Naive thymus-derived CD4-positive, alpha-beta T cell (primary cell): ENCODE data around the gene LDB1. TPM values are rescaled to one million over a fixed set of nuclear protein-coding genes. Genes with fewer than 3 reads are reported as not detected.

ENCODE experiments used
- ATAC-seq: fragments of 150-1000 bp; cut with Tn5 transposase; 2 replicates; pipeline ENCODE4 v1.10.0; 2021; ENCODE audit warnings: mild to moderate bottlenecking, moderate library complexity
- CTCF ChIA-PET: fragments of 350-600 bp; sonication (Branson Sonifier 250); formaldehyde crosslinking; loops from one replicate; lab custom pipeline; 2021; ENCODE audit warnings: antibody characterized with exemption; lab: Charles Lee
- POLR2A ChIA-PET: fragments of 350-600 bp; sonication (Branson Sonifier 250); formaldehyde crosslinking; loops from one replicate; lab custom pipeline; 2021; ENCODE audit warnings: antibody characterized with exemption, inconsistent platforms; lab: Charles Lee
- DNase-seq, 9 donors: peaks; one replicate each; pipeline versions ENCODE4 v3.0.0 to v3.0.0-alpha.2; 2020 to 2022; ENCODE audit warnings: mixed read lengths in 1 of 9
- H3K27ac ChIP-seq: one replicate; pipeline ENCODE4 v1.7.0; 2013; ENCODE audit warnings: mild to moderate bottlenecking, low read depth, low read length, moderate library complexity
- H3K27me3 ChIP-seq, 2 donors: one replicate each; pipeline ENCODE4 v1.7.0; 2013; ENCODE audit warnings: low read length in 2 of 2, mild to moderate bottlenecking in 2 of 2, moderate library complexity in 2 of 2; ENCODE audit not compliant: control insufficient read depth in 2 of 2, insufficient read depth in 2 of 2
- H3K36me3 ChIP-seq, 3 experiments: 1 replicate in 2 of 3; 2 replicates in 1 of 3; pipeline ENCODE4 v1.7.0; 2013; ENCODE audit warnings: low read length in 3 of 3, mild to moderate bottlenecking in 3 of 3, moderate library complexity in 1 of 3; ENCODE audit not compliant: insufficient read depth in 3 of 3, control insufficient read depth in 2 of 3
- H3K4me1 ChIP-seq, 2 donors: one replicate each; pipeline ENCODE4 v1.7.0; 2013; ENCODE audit warnings: low read length in 2 of 2, mild to moderate bottlenecking in 2 of 2, moderate library complexity in 1 of 2; ENCODE audit not compliant: control insufficient read depth in 2 of 2, insufficient read depth in 2 of 2
- H3K4me3 ChIP-seq: 2 replicates; pipeline ENCODE4 v1.7.0; 2013; ENCODE audit warnings: mild to moderate bottlenecking, low read length
- H3K9me3 ChIP-seq, 3 experiments: 1 replicate in 2 of 3; 2 replicates in 1 of 3; pipeline ENCODE4 v1.7.0; 2013; ENCODE audit warnings: low read length in 3 of 3; ENCODE audit not compliant: control insufficient read depth in 2 of 3
- H3K27ac Mint-ChIP-seq, 9 donors: one replicate each; pipeline ENCODE4 v1.8.0; 2020 to 2022; ENCODE audit warnings: mixed read lengths in 9 of 9, mild to moderate bottlenecking in 8 of 9, moderate library complexity in 5 of 9, inconsistent platforms in 2 of 9
- H3K27me3 Mint-ChIP-seq, 5 donors: one replicate each; pipeline ENCODE4 v1.8.0; 2021 to 2022; ENCODE audit warnings: mixed read lengths in 5 of 5, mild to moderate bottlenecking in 1 of 5
- H3K36me3 Mint-ChIP-seq, 5 donors: one replicate each; pipeline ENCODE4 v1.8.0; 2020 to 2022; ENCODE audit warnings: mixed read lengths in 5 of 5, mild to moderate bottlenecking in 3 of 5, inconsistent platforms in 1 of 5
- H3K4me1 Mint-ChIP-seq, 7 donors: one replicate each; pipeline ENCODE4 v1.8.0; 2020 to 2022; ENCODE audit warnings: mixed read lengths in 7 of 7, mild to moderate bottlenecking in 3 of 7, inconsistent platforms in 1 of 7
- H3K4me3 Mint-ChIP-seq, 10 donors: one replicate each; pipeline ENCODE4 v1.8.0; 2020 to 2022; ENCODE audit warnings: mild to moderate bottlenecking in 10 of 10, mixed read lengths in 10 of 10, moderate library complexity in 6 of 10, inconsistent platforms in 2 of 10
- H3K9me3 Mint-ChIP-seq, 11 donors: one replicate each; pipeline ENCODE4 v1.8.0; 2020 to 2022; ENCODE audit warnings: mixed read lengths in 11 of 11, mild to moderate bottlenecking in 4 of 11, inconsistent platforms in 1 of 11, moderate library complexity in 1 of 11
- intact Hi-C, 2 donors: fragments of 100-400 bp; cut with micrococcal nuclease; formaldehyde crosslinking; loops; one replicate each; pipeline ENCODE4 v1.15.1; 2023
- polyA plus RNA-seq, 2 donors: library from polyadenylated mRNA; unstranded; fragments of 300-500 nt; fragmentation: Illumina TruSeq; gene quantifications; one replicate each; pipeline ENCODE4 v1.2.3, GENCODE V29; 2021
- total RNA-seq, 6 experiments: library from RNA in 5 of 6; stranded (reverse) in 5 of 6; gene quantifications; 1 replicate in 5 of 6; 2 replicates in 1 of 6; pipeline ENCODE4 v1.2.3 and lab custom pipeline; 2021 to 2026

The LDB1 gene
- total and polyA plus RNA-seq, 7 experiments from 2014 or later, result 26.2 to 152 (median 103) TPM

DNA sequence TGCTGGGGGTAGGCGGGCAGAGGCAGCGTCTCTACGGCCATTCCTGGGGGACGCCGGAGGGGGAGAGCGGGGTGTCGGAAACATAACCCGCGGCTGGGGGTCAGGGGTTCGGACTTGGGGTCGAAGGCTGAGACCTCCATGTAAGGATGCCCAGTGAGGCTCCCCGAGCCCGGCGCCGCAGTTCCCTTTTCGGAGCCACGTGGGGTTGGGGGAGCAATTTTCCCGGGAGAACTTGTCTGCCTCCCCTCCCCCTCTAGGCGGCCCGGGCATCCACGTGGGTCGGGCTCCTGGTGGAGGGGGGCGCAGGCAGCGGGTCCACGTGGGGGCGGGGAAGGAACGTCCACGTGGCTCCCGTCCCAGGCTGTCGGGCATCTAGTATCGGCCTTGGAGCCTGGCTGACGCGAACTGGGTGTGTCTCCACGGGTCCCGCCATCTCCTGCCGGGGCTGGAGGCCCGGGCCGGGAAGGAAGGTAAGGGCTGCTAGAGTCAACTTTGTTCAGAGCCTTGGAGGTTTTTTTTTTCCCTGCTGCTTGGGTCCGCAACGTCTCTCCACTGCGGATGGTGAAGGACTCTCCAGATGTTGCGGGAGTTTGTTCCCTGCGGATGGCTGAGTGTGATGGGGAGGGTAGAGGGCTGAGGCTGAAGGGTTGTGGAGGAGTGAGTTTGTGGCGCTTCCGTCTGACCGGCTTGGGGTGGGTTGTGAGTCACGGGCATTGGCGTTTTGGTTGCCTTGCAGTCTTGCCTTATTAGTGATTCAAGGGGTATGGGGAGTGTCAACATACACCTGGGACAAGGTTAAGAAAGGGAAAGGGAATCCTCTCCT, 13.4 kb upstream of the LDB1 start:
- H3K4me3 ChIP-seq, result peak overlapping the region; percentile 80
- peak in 4 of 9 donors; percentile 26 to 75 (median 28) for DNase-seq
- ChIA-PET CTCF (no interaction called here), POLR2A (interaction anchor here (0.7 to 2.0 kb wide), 2 partner anchors 19 to 25 kb away, joined by 3 to 6 read pairs; partner anchors contain the start of gene NOLC1)
- no peaks in the 10 kb centered on the region for H3K27me3 ChIP-seq
- Mint-ChIP-seq H3K9me3 (no peaks in the 10 kb centered on the region), H3K36me3 (peaks cover 0 to 5% (median 0%) of the 10 kb centered on the region in 5 donors), H3K27me3 (no peaks in the 10 kb centered on the region), H3K27ac (peak overlapping the region; percentile 89 to 99 (median 96)), H3K4me3 (peak overlapping the region; percentile 90 to 99 (median 98)), H3K4me1 (peaks cover 29 to 53% (median 47%) of the 10 kb centered on the region in 7 donors)
- H3K27ac ChIP-seq, result peak overlapping the region; percentile 89
- H3K9me3 ChIP-seq, result no peaks in the 10 kb centered on the region
- no peak for ATAC-seq
- H3K4me1 ChIP-seq, result peaks cover 15 to 26% of the 10 kb centered on the region in 2 donors
- intact Hi-C loops, result loop anchor here (1.0 to 5.0 kb wide), 14 partner anchors 19 to 1234 kb away; partner anchors contain the start of genes BORCS7 (in 2 of the 2), OGA (in 2 of the 2), TAF5 (in 2 of the 2) and ARL3 (in 1 of the 2)
- peaks cover 0 to 19% (median 8%) of the 10 kb centered on the region in 3 experiments for H3K36me3 ChIP-seq

DNA sequence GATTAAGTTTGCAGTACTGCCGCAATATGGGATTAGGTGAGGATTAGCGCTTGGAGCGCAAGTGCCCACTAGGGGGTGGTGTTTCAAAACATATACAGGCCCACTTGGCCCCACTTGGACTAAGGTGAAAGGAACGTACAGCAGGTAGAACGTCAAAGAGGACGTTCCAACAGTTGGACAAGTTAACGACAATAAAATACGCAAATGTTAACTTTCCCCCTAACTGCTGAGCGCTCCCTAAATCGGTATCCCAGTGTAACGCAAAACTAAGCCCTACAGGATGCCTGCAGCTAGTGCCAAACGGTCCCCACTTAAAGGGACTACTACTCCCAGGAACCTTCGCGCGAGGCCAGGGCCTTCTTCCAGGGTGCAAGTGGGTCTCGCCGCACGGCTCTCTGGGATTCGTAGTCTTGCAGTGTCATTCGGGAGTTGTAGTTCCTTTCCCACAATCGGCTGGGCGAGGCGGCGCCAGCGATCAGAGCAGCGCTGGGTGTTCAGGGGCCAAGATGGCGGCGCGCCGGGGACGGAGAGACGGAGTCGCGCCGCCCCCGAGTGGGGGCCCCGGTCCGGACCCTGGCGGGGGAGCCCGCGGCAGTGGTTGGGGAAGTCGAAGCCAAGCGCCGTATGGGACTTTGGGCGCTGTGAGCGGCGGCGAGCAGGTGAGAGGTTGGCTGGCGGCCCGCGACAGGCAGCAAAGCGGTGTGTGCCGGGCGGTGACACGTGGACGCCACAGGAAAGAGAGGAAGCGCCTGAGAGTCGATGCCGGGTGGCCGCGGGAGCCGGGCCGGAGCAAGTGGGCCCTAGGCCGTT, 12.6 kb upstream of the LDB1 start, which contains the start of gene PPRC1:
Gene PPRC1 (plus strand): TSS at position 478 of the 810 bp plus-strand sequence. CDS start 29 bp downstream, at position 507.
- Histone ChIP-seq H3K27me3 (no peaks in the 10 kb centered on the region), H3K4me3 (peak within 1 kb of the TSS; percentile 80), H3K36me3 (peaks cover 0 to 11% (median 0%) of the 10 kb centered on the region in 3 experiments), H3K27ac (peak within 1 kb of the TSS; percentile 89), H3K9me3 (no peaks in the 10 kb centered on the region), H3K4me1 (peaks cover 15 to 26% of the 10 kb centered on the region in 2 donors)
- Mint-ChIP-seq H3K36me3 (peaks cover 0 to 4% (median 0%) of the 10 kb centered on the region in 5 donors), H3K4me3 (peak within 1 kb of the TSS; percentile 90 to 99 (median 98)), H3K9me3 (no peaks in the 10 kb centered on the region), H3K27ac (peak within 1 kb of the TSS; percentile 89 to 99 (median 96)), H3K4me1 (peaks cover 29 to 53% (median 47%) of the 10 kb centered on the region in 7 donors), H3K27me3 (no peaks in the 10 kb centered on the region)
- intact Hi-C loops, result loop anchor here (1.0 to 5.0 kb wide), 27 partner anchors 12 to 1235 kb away; partner anchors contain the start of genes ACTR1A (in 2 of the 2), ARMH3 (in 2 of the 2), BORCS7 (in 2 of the 2) and GBF1 (in 2 of the 2)
- DNase-seq (peak; percentile 88 to 98 (median 97)), ATAC-seq (peak; percentile 97)
- ChIA-PET POLR2A (interaction anchor here (0.6 to 2.0 kb wide), 13 partner anchors 10 to 512 kb away, joined by 3 to 15 read pairs (median 4); partner anchors contain the start of genes HPS6, LDB1, NOLC1 and OGA), CTCF (interaction anchor here (0.5 to 2.2 kb wide), 7 partner anchors 11 to 71 kb away, joined by 3 to 12 read pairs (median 4); partner anchors contain the start of gene NOLC1)

DNA sequence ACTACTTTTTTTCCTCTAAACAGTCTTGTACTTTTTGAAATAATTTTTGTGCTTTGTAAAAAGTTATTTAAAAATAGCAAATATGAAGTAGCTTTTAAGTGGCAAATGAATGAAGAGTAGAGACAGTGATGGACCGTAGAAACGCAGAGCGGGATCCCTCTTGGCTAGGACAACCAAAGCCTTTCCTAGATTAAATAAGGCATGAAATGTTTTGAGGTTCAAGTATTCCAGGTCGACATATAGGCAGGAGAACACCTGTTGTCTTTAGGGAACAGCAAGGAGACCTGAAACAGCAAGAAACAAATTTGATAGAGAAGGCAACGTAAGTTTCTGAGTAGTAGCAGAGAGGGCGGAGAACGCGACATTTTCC, 12.0 kb upstream of the LDB1 start:
- peaks cover 0 to 7% (median 0%) of the 10 kb centered on the region in 3 experiments for H3K36me3 ChIP-seq
- H3K4me1 Mint-ChIP-seq, result peaks cover 29 to 47% (median 41%) of the 10 kb centered on the region in 7 donors
- H3K4me1 ChIP-seq, result peaks cover 15 to 26% of the 10 kb centered on the region in 2 donors
- H3K27ac Mint-ChIP-seq, result peak overlapping the region; percentile 89 to 99 (median 96)
- no peaks in the 10 kb centered on the region for H3K9me3 Mint-ChIP-seq
- DNase-seq, result no peak
- H3K4me3 Mint-ChIP-seq, result peak overlapping the region; percentile 90 to 99 (median 98)
- peak overlapping the region; percentile 89 for H3K27ac ChIP-seq
- POLR2A ChIA-PET, result interaction anchor here (0.6 to 2.0 kb wide), 13 partner anchors 9 to 513 kb away, joined by 3 to 15 read pairs (median 7); partner anchors contain the start of genes HPS6, LDB1, NOLC1 and OGA
- ATAC-seq, result no peak
- no peaks in the 10 kb centered on the region for H3K9me3 ChIP-seq
- no peaks in the 10 kb centered on the region for H3K27me3 ChIP-seq
- H3K36me3 Mint-ChIP-seq, result peaks cover 0 to 4% (median 0%) of the 10 kb centered on the region in 5 donors
- peak overlapping the region; percentile 80 for H3K4me3 ChIP-seq
- H3K27me3 Mint-ChIP-seq, result no peaks in the 10 kb centered on the region
- intact Hi-C loops, result loop anchor here (1.0 to 5.0 kb wide), 24 partner anchors 12 to 1235 kb away; partner anchors contain the start of genes ACTR1A (in 2 of the 2), ARMH3 (in 2 of the 2), BORCS7 (in 2 of the 2) and GBF1 (in 2 of the 2)
- CTCF ChIA-PET, result interaction anchor here (0.5 to 2.2 kb wide), 11 partner anchors 10 to 1164 kb away, joined by 3 to 12 read pairs (median 4); partner anchors contain the start of gene NOLC1

DNA sequence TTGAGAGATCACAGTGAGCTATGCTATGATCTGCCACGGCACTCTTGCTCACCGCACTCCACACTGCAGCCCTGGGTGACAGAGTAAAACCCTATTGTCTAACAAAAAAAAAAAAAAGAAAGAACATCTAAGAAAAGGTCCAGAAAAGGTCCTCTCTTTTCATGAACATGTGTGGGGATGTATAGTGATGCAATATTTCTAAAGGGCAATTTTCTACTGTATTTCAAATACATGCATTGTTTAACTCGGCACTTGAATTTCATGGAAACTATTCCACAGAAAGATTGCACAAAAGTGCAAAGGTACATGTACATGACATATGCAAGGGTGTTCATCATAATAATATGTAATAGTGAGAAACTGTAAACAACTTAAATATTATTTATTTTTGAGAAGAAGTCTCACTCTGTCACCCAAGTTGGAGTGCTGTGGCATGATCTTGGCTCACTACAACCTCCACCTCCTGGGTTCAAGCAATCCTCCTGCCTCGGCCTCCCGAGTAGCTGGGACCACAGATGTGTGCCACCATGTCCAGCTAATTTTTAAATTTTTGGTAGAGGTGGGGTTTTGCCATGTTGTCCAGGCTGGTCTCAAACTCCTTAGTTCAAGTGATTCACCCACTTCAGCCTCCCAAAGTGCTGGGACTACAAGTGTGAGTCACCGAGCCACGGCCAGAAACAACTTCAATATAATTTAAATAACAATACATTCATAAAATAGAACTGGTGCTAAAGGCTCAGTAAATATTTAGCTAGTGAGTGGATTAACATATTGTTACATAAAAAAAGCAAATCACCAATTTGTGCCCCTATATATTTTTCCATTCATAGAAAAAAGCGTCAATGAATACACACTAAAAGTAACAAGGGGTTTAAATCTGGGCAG, 11.4 kb upstream of the LDB1 start:
- POLR2A ChIA-PET, result interaction anchor here (0.6 to 2.0 kb wide), 13 partner anchors 9 to 513 kb away, joined by 3 to 15 read pairs (median 7); partner anchors contain the start of genes HPS6, LDB1, NOLC1 and TRIM8
- no peaks in the 10 kb centered on the region for H3K27me3 Mint-ChIP-seq
- H3K27ac Mint-ChIP-seq, result peak overlapping the region in 6 of 9 donors; percentile 89 to 99 (median 94)

DNA sequence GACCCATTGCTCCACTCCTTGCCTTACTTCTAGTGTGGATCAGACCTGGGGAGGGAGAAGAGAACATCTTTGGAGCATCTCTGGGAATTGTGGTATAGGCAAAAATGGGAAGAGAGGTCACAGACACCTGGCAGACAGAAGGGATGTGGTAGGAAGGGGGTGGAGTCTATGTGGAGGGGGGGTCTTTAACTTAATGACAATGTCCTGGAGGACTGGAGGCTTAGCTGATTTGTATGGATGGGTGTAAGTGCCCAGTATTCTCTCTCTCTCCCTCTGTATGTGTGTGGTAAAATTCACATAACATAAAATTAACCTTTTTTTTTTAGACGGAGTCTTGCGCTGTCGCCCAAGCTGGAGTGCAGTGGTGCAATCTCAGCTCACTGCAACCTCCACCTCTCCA, 3.1 kb upstream of the LDB1 start:
- DNase-seq, result no peak
- Mint-ChIP-seq H3K36me3 (peaks cover 0 to 2% (median 0%) of the 10 kb centered on the region in 5 donors), H3K9me3 (no peaks in the 10 kb centered on the region), H3K27me3 (no peaks in the 10 kb centered on the region), H3K27ac (peak overlapping the region in 7 of 9 donors; percentile 2 to 97 (median 80)), H3K4me3 (peak overlapping the region in 1 of 10 donors; percentile 43), H3K4me1 (peaks cover 8 to 36% (median 30%) of the 10 kb centered on the region in 7 donors)
- H3K4me3 ChIP-seq, result no peak overlapping the region
- H3K27ac ChIP-seq, result peak overlapping the region; percentile 24
- H3K36me3 ChIP-seq, result peaks cover 0 to 3% (median 0%) of the 10 kb centered on the region in 3 experiments
- H3K9me3 ChIP-seq, result no peaks in the 10 kb centered on the region
- ChIA-PET CTCF (interaction anchor here (0.6 to 2.8 kb wide), 3 partner anchors 9 to 271 kb away, joined by 3 to 12 read pairs (median 3); partner anchors contain the start of gene PPRC1), POLR2A (interaction anchor here (0.6 to 1.9 kb wide), 4 partner anchors 9 to 1265 kb away, joined by 3 to 11 read pairs (median 4); partner anchors contain the start of genes NOLC1 and PPRC1)
- no peak for ATAC-seq
- peaks cover 15 to 17% of the 10 kb centered on the region in 2 donors for H3K4me1 ChIP-seq
- no peaks in the 10 kb centered on the region for H3K27me3 ChIP-seq
- intact Hi-C loops, result no loop called here

More for the DNA sequence above, 11.4 kb upstream of the LDB1 start:
- intact Hi-C loops, result loop anchor here (1.0 to 5.0 kb wide), 24 partner anchors 11 to 1236 kb away; partner anchors contain the start of genes ACTR1A (in 2 of the 2), ARMH3 (in 2 of the 2), BORCS7 (in 2 of the 2) and GBF1 (in 2 of the 2)
- H3K27me3 ChIP-seq, result no peaks in the 10 kb centered on the region
- H3K4me1 ChIP-seq, result peaks cover 15 to 26% of the 10 kb centered on the region in 2 donors
- H3K4me3 ChIP-seq, result no peak overlapping the region
- H3K9me3 ChIP-seq, result no peaks in the 10 kb centered on the region
- Mint-ChIP-seq H3K9me3 (no peaks in the 10 kb centered on the region), H3K4me3 (peak overlapping the region in 4 of 10 donors; percentile 94 to 99 (median 98)), H3K4me1 (peaks cover 29 to 42% (median 38%) of the 10 kb centered on the region in 7 donors), H3K36me3 (peaks cover 0 to 6% (median 0%) of the 10 kb centered on the region in 5 donors)
- H3K36me3 ChIP-seq, result peaks cover 0 to 7% (median 0%) of the 10 kb centered on the region in 3 experiments
- ATAC-seq (no peak), DNase-seq (no peak)
- H3K27ac ChIP-seq, result peak overlapping the region; percentile 89
- CTCF ChIA-PET, result interaction anchor here (0.5 to 2.2 kb wide), 12 partner anchors 10 to 1165 kb away, joined by 3 to 12 read pairs (median 4); partner anchors contain the start of gene NOLC1
